Measurements from ENCODE around the gene SNRNP35. TPM values are rescaled to one million over a fixed set of nuclear protein-coding genes. Genes with fewer than 3 reads are reported as not detected.
"Not testable (repeated sequence)": the region's sequence is repeated elsewhere in the genome, so short reads cannot be mapped to it uniquely, and the experiment has no call there.

Gene SNRNP35
- total RNA-seq, 1 experiment from 2014 or later = 33.8 TPM

DNA sequence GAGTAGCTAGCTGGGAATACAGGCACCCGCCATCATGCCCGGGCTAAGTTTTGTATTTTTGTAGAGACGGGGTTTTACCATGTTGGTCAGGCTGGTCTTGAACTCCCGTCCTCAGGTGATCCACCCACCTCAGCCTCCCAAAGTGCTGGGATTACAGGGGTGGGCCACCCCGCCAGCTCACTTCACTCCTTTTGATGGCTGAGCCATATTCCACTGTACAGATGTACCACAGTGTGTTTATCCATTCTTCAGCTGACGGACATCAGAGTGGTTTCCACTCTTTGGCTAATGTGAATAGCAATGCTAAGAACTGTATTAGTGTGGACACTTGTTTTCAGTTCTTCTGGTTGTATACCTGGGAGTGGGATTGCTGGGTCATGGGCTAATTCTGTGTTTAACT lies 29.5 kb downstream of the SNRNP35 start:
- DNase-seq (ENCODE audit: extremely low read depth, low read depth) = no peak

- no peak for DNase-seq (ENCODE audit: extremely low read depth, low read depth)
These were observed 30.7 kb downstream of the SNRNP35 start for GRCh38 chr12:123488539-123489230.

- DNase-seq (ENCODE audit: extremely low read depth, low read depth) = no peak
These were observed 31.6 kb downstream of the SNRNP35 start for GRCh38 chr12:123489580-123489979.

DNA sequence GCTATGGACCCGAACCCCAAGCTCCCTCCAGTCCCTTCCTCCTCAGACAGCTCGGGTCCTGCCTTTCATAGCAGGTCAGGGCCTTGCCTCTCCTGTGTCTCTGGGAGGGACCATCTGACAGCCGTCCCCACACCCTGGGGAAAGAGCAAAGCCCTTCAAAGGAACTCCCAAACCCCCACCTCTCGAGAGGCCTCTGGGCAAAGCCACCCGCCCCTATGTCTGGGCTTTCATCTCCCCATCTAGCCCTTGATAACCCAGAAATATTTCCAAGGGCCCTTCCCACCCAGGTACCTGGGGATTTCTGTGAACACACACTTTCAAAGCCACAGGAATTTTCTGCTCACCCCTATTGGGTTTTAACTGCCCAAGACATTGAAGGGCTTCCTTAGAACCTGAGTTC lies 32.1 kb downstream of the SNRNP35 start:
- no peak for DNase-seq (ENCODE audit: extremely low read depth, low read depth)

DNA sequence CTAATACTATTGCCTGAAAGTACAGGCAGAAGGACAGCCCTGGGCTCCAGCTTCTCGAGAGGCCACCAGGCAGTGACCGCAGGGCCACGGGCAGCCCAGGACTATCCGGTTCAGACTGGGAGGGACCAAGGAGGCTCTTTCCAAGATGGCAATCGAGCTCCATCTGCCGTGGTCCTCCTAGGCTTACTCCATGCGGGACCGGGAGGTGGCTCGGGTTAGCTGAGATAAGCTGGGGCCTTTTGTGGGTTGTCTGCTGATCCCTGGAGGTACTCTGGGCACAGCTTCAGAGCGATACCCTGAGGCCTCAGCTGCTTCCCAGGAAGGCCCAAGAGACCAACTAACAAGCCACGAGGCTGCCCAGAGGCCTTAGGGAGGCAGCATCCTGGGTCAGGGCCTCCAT lies 33.1 kb downstream of the SNRNP35 start:
- DNase-seq (ENCODE audit: extremely low read depth, low read depth) = no peak

- no peak for DNase-seq (ENCODE audit: extremely low read depth, low read depth)
These were observed 33.5 kb downstream of the SNRNP35 start for GRCh38 chr12:123491481-123491880.

GRCh38 chr12:123492339-123493039 lies 34.5 kb downstream of the SNRNP35 start:
- DNase-seq (ENCODE audit: extremely low read depth, low read depth) = not testable (repeated sequence)

DNA sequence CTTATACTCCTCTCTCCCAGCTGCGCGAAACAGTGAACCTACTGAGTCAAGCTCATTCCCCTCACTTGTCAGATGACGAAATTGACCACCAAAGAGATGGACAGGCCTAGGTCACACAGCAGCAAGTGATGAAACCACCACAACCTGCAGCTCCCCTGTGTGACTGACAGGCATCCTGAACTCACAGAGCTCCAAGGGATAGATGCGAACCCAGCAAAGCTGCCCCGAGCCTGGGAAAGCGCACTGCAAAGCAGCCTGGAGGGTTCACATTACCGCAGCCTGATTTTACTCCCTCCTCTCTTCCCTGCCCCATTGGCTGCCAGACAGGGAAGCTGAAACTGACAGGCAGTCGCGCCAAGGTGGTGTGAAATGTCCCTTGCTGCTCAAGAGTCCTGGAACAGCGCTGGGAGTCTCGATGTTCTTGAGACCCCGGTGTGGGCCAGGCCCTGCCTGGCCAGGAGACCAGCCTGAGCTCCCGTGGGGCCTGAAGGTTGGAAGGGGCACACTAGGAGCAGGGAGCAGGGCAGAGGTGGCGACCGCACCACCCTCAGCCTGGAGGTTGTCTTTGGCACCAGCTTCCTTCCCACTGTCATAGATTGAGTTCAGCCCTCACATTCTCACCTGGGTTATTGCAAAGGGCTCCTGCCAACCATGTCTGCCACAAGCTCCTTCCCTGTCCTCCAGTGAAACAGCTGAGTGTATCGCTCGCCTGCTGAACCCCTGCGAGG lies 36.3 kb downstream of the SNRNP35 start:
- no peak for DNase-seq (ENCODE audit: extremely low read depth, low read depth)

DNA sequence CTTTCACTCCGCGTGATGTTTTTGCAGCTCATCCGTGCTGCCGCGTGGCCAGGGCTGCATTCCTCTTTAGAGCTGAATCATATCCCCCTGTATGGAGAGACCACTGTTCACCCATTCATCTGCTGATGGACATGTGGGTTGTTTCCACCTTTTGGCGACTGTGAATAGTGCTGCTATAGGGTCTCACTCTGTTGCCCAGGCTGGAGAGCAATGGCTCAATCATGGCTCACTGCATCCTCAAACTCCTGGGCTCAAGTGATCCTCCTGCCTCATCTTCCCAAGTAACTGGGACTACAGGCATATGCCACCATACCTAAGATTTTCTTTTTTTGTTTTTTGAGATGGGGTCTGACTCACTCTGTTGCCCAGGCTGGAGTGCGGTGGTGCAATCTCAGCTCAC lies 39.1 kb downstream of the SNRNP35 start:
- DNase-seq (ENCODE audit: extremely low read depth, low read depth) = no peak

DNA sequence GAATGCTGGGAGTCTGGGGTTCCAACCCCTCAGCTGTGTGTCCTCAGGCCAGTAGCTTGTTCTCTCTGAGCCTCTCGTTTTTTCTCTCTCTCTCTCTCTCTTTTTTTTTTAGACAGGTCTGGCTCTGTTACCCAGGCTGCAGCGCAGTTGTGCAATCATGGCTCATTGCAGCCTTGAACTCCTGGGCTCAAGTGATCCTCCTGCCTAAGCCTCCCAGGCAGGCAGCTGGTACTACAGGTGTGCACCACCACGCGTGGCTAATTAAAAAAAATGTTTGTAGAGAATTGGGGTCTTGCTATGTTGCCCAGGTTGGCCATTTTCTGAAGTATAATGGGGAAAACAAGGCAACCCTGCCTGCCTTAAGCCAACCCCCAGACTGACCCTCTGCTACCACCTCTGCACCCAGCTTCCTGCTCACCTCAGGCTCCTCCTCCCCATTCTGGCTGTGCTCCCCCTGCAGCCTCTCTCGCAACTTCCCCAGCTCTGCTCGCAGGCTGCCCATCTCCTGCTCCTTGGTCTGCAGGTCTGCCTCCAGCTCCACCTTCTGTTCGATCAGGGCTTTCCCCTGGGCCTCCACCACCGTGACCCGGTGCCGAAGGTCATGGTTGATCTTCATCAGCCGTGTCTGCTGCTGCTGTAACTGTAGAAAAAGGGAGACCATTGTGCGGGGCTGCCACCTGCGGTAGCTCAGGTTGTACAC lies 40.3 kb downstream of the SNRNP35 start:
- DNase-seq (ENCODE audit: extremely low read depth, low read depth) = no peak

GRCh38 chr12:123499332-123499731 lies 41.4 kb downstream of the SNRNP35 start:
- no peak for DNase-seq (ENCODE audit: extremely low read depth, low read depth)

GRCh38 chr12:123502163-123502704 lies 44.3 kb downstream of the SNRNP35 start:
- DNase-seq (ENCODE audit: extremely low read depth, low read depth) = no peak

DNA sequence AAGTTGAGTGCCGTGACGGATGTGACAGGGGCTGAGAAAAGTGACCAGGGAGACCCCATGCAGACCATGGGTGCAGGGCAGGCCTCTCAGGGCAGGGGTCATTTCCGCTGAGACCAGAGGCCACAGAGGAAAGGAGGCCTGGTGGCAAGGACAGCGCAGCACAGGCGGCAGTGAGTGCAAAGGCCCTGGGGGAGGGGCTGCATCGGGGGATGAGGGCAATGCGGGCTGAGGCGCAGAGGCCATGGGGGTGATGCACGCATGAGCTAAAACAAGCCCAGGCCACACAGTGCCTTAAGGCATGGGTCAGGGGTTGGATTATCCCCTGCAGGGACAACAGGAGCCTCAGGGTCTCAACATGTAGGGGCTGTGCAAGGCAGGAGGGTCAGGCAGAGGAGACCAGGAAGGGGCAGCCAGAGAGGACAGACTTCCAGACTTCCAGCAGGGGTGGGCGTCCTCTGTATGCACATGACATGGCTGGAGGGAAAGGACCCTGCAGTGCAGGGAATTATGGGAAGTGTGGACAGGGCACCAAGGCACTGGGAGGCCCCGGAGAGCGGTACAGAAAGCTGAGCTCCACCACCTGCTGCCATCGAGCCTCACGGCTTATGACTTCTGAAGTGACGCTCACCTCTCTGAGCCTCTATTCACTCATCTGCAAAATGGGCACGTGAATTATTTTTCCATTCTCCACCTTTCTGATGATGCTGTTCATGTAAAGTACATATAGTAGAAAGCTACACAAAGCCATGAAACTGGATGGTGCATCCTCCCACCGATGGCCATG lies 48.3 kb downstream of the SNRNP35 start:
- DNase-seq (ENCODE audit: extremely low read depth, low read depth) = no peak

- DNase-seq (ENCODE audit: extremely low read depth, low read depth) = no peak
These were observed 48.9 kb downstream of the SNRNP35 start for GRCh38 chr12:123506843-123507236.

- DNase-seq (ENCODE audit: extremely low read depth, low read depth) = no peak
These were observed 55.1 kb downstream of the SNRNP35 start for GRCh38 chr12:123512838-123513665.

DNA sequence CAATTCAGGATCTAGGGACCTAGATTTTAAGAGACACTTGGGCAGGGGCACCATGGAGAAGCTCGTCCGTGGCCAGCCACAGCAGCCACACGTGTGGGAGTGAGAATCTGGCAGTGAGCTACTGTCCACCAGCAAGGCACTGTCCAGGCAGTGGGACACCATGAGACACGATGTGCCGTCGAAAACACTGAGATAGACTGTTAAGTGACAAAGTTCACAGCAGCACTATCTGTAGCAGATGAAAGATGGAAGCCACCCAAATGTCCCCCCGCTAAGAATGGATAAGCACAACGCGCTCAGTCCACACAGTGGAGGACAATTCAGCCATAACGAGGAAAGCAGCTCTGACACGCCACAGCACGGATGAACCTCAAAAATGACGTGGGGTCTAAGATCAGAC lies 55.9 kb downstream of the SNRNP35 start:
- no peak for DNase-seq (ENCODE audit: extremely low read depth, low read depth)

GRCh38 chr12:123514582-123515221 lies 56.8 kb downstream of the SNRNP35 start:
- not testable (repeated sequence) for DNase-seq (ENCODE audit: extremely low read depth, low read depth)

- DNase-seq (ENCODE audit: extremely low read depth, low read depth) = no peak
These were observed 58.4 kb downstream of the SNRNP35 start for GRCh38 chr12:123516216-123516780.
